GM19035 (cell line): ENCODE measurements around the gene C15orf40.
"Not testable (repeated sequence)": the region's sequence is repeated elsewhere in the genome, so short reads cannot be mapped to it uniquely, and the experiment has no call there.

Experiments used
- ATAC-seq: cut with Tn5 transposase; IDR thresholded peaks from one replicate; pipeline ENCODE4 v1.9.1; 2021; ENCODE audit not compliant: unreplicated experiment

C15orf40 gene

GRCh38 chr15:83011271-83012075 is at the start of gene C15orf40:
C15orf40 (minus strand) TSS chr15:83011639; CDS start chr15:83011607, 32 bp downstream.
- ATAC-seq: peak; percentile 87

- ATAC-seq: no peak
Observed at GRCh38 chr15:83057696-83058376, 46.4 kb upstream of the C15orf40 start.

GRCh38 chr15:83057002-83057401 is 45.6 kb upstream of the C15orf40 start:
- ATAC-seq: no peak

- ATAC-seq: no peak
Observed at GRCh38 chr15:83053151-83053550, 41.7 kb upstream of the C15orf40 start.

GRCh38 chr15:83046558-83047127 is 35.2 kb upstream of the C15orf40 start:
- ATAC-seq: no peak

- ATAC-seq: no peak
Observed at GRCh38 chr15:83044156-83044555, 32.7 kb upstream of the C15orf40 start.

- no peak for ATAC-seq
Observed at GRCh38 chr15:83039206-83039605, 27.8 kb upstream of the C15orf40 start.

- no peak for ATAC-seq
Observed at GRCh38 chr15:83036253-83036652, 24.8 kb upstream of the C15orf40 start.

- ATAC-seq: not testable (repeated sequence)
Observed at GRCh38 chr15:83031234-83031633, 19.8 kb upstream of the C15orf40 start.

- no peak for ATAC-seq
Observed at GRCh38 chr15:83030021-83030420, 18.6 kb upstream of the C15orf40 start.

- no peak for ATAC-seq
Observed at GRCh38 chr15:83018436-83018835, 7.0 kb upstream of the C15orf40 start.

GRCh38 chr15:83016906-83017305 is 5.5 kb upstream of the C15orf40 start:
- no peak for ATAC-seq

- no peak for ATAC-seq
Observed at GRCh38 chr15:83015361-83015760, 3.9 kb upstream of the C15orf40 start.

GRCh38 chr15:83014205-83014653 is 2.8 kb upstream of the C15orf40 start:
- ATAC-seq: no peak

GRCh38 chr15:83012636-83013035 is 1.2 kb upstream of the C15orf40 start:
- no peak for ATAC-seq

- ATAC-seq: no peak
Observed at GRCh38 chr15:83012076-83012426, 612 bp upstream of the C15orf40 start.

GRCh38 chr15:83010709-83011270 is 649 bp downstream of the C15orf40 start:
- peak; percentile 56 for ATAC-seq

GRCh38 chr15:83000672-83001031 is 10.8 kb downstream of the C15orf40 start:
- ATAC-seq: not testable (repeated sequence)

GRCh38 chr15:82999905-83000671 is 11.4 kb downstream of the C15orf40 start:
- ATAC-seq: peak; percentile 79

GRCh38 chr15:82999426-82999825 is 12.0 kb downstream of the C15orf40 start:
- ATAC-seq: no peak

GRCh38 chr15:82995938-82996337 is 15.5 kb downstream of the C15orf40 start:
- no peak for ATAC-seq
